ENCODE results near the gene DLX3.

Gene DLX3

DNA sequence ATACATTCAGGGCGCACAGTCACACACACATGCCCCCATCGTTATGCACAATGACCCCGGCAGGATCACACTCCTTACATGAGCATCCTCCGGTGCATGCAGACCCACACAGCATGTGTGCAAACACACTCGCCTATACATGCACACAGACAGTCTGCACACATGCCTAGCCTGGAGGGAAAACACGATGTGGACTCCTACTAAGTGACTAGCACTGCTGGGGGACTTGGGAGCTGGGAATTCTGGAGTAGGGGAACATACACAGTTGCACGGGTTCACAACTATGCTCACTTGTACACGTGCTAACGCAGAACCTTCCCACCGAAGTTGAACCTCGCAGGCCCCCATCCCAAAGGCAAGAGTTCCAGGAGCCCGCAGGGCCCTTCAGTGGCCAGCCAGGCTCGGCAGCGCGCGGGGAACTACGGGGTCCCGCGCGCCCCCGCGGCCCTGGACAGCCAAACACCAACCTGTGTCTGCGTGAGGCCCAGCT, 2.0 kb downstream of the DLX3 start:
- no peak for TF ChIP-seq TOX (CRISPR knock-in tag; IDR thresholded peaks at IDR 0.05; ENCODE audit: borderline replicate concordance)
- TF ChIP-seq ZNF565 (CRISPR knock-in tag; conservative IDR thresholded peaks at IDR 0.05; ENCODE audit: low read depth): no peak
- TF ChIP-seq ZNF8 (CRISPR knock-in tag; IDR thresholded peaks at IDR 0.05): no peak
- TF ChIP-seq ZFP3 (CRISPR knock-in tag; IDR thresholded peaks at IDR 0.05): no peak
- TF ChIP-seq RARB (CRISPR knock-in tag; IDR thresholded peaks at IDR 0.05): no peak
- TF ChIP-seq, protein P1, sequence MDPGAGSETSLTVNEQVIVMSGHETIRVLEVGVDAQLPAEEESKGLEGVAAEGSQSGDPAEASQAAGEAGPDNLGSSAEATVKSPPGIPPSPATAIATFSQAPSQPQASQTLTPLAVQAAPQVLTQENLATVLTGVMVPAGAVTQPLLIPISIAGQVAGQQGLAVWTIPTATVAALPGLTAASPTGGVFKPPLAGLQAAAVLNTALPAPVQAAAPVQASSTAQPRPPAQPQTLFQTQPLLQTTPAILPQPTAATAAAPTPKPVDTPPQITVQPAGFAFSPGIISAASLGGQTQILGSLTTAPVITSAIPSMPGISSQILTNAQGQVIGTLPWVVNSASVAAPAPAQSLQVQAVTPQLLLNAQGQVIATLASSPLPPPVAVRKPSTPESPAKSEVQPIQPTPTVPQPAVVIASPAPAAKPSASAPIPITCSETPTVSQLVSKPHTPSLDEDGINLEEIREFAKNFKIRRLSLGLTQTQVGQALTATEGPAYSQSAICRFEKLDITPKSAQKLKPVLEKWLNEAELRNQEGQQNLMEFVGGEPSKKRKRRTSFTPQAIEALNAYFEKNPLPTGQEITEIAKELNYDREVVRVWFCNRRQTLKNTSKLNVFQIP (CRISPR knock-in tag; IDR thresholded peaks at IDR 0.05; ENCODE audit: borderline replicate concordance, low read depth): no peak
- no peak; the same call in 2 of the 3 replicates for ATAC-seq

DNA sequence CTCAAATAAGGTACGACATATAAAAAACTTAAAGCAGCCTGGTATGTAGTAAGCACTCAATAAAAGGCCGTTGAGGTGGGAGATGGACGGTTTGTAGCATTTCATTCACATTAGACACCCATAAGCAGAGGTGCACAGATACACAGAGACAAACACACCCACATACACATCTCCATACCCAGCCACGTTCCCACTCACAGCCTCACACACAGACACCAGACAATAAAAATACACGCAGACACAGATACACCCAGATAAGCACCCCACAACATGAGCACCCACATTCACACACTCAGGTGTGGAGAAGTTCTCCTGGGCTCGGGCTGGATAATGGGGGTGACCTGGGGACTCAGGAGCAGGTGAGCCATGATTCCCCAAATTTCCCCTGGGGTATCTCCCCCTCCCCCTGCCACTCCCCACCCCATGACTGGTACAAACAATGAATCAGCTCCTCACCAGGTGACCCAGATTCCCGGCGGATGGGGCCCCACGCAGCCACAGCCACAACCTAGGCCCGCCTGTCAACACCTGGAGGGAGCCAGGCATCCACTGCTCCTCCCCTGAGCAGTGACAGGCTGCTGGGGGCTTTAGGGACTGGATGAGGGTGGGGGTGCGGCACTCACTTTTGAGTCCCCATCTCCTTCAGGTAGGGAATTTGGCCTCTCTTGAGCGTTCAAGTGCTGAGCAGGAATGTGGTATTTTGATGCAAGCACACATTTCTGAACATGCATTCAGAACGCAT, 2.7 kb downstream of the DLX3 start:
- no peak for ATAC-seq
- TF ChIP-seq SNAI2 (CRISPR knock-in tag; IDR thresholded peaks at IDR 0.05) (no peak), CSDC2 (CRISPR knock-in tag; IDR thresholded peaks at IDR 0.05) (no peak)

DNA sequence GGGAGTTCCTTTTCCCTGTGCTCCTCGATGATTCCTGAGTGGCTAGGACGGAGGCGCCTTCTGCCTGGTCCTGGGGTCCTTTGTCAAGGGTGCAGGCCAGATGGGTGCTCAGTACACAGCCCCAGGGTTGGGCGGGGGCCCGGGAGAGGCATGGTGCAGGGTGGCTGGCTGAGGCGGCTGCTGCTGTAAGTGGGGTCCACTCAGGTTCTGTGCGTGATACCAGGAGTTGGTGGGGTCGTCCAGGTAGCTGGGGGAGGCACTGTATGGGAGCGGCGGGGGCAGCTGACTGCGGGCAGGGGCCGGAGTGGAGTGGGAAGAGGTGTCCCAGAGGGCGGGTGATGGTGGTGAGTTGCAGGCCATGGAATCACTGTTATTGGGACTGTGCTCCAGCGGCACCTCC, 3.6 kb downstream of the DLX3 start:
- no peak for TF ChIP-seq SNAI2 (CRISPR knock-in tag; IDR thresholded peaks at IDR 0.05)
- TF ChIP-seq, protein P1 (CRISPR knock-in tag; IDR thresholded peaks at IDR 0.05; ENCODE audit: borderline replicate concordance, low read depth): no peak
- TF ChIP-seq ZC3H10 (CRISPR knock-in tag; IDR thresholded peaks at IDR 0.05): no peak

DNA sequence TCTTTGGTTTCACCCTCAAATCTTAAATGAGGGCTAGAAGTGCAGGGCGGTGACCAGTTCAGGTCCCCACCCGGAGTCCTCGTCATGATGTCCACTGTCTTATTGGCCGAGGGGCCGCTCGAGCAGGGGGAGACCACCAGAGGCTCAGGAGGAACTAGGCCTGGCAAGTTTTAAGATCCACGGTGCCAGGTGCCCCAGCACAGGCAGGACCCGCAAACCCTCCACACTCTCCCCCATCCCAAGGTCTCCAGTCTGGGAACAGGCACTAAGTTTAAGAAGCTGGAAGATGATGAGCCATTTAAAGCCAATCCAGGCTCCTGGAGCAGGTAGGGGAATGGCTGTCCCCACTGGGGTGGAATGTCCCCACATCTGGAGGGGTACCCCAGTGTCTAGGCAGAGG, 4.1 kb downstream of the DLX3 start:
- no peak for ATAC-seq
- TF ChIP-seq ZNF8 (CRISPR knock-in tag; IDR thresholded peaks at IDR 0.05): no peak
- no peak for TF ChIP-seq ESRRG (CRISPR knock-in tag; IDR thresholded peaks at IDR 0.05)
- TF ChIP-seq OSR1 (CRISPR knock-in tag; IDR thresholded peaks at IDR 0.05): no peak
- TF ChIP-seq BACH2 (CRISPR knock-in tag; IDR thresholded peaks at IDR 0.05; ENCODE audit: borderline replicate concordance): no peak
- no peak for TF ChIP-seq ISL1 (CRISPR knock-in tag; IDR thresholded peaks at IDR 0.05)
- TF ChIP-seq SNAI2 (CRISPR knock-in tag; IDR thresholded peaks at IDR 0.05): no peak
- TF ChIP-seq, protein P2, sequence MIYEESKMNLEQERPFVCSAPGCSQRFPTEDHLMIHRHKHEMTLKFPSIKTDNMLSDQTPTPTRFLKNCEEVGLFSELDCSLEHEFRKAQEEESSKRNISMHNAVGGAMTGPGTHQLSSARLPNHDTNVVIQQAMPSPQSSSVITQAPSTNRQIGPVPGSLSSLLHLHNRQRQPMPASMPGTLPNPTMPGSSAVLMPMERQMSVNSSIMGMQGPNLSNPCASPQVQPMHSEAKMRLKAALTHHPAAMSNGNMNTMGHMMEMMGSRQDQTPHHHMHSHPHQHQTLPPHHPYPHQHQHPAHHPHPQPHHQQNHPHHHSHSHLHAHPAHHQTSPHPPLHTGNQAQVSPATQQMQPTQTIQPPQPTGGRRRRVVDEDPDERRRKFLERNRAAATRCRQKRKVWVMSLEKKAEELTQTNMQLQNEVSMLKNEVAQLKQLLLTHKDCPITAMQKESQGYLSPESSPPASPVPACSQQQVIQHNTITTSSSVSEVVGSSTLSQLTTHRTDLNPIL (CRISPR knock-in tag; IDR thresholded peaks at IDR 0.05; ENCODE audit: low read depth): no peak
- no peak for TF ChIP-seq TCF4 (CRISPR knock-in tag; IDR thresholded peaks at IDR 0.05; ENCODE audit: borderline replicate concordance)
- no peak for TF ChIP-seq ZNF565 (CRISPR knock-in tag; conservative IDR thresholded peaks at IDR 0.05; ENCODE audit: low read depth)
- TF ChIP-seq, protein P3, sequence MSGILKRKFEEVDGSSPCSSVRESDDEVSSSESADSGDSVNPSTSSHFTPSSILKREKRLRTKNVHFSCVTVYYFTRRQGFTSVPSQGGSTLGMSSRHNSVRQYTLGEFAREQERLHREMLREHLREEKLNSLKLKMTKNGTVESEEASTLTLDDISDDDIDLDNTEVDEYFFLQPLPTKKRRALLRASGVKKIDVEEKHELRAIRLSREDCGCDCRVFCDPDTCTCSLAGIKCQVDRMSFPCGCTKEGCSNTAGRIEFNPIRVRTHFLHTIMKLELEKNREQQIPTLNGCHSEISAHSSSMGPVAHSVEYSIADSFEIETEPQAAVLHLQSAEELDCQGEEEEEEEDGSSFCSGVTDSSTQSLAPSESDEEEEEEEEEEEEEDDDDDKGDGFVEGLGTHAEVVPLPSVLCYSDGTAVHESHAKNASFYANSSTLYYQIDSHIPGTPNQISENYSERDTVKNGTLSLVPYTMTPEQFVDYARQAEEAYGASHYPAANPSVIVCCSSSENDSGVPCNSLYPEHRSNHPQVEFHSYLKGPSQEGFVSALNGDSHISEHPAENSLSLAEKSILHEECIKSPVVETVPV (CRISPR knock-in tag; IDR thresholded peaks at IDR 0.05): no peak
- no peak for TF ChIP-seq ZFP30 (CRISPR knock-in tag; IDR thresholded peaks at IDR 0.05)
- no peak for TF ChIP-seq ARNTL (CRISPR knock-in tag; IDR thresholded peaks at IDR 0.05; ENCODE audit: borderline replicate concordance, low read depth)
- no peak for TF ChIP-seq PPARA (CRISPR knock-in tag; IDR thresholded peaks at IDR 0.05; ENCODE audit: borderline replicate concordance)
- TF ChIP-seq ZC3H10 (CRISPR knock-in tag; IDR thresholded peaks at IDR 0.05): no peak
- no peak for TF ChIP-seq ZFP3 (CRISPR knock-in tag; IDR thresholded peaks at IDR 0.05)
- TF ChIP-seq, protein P4, sequence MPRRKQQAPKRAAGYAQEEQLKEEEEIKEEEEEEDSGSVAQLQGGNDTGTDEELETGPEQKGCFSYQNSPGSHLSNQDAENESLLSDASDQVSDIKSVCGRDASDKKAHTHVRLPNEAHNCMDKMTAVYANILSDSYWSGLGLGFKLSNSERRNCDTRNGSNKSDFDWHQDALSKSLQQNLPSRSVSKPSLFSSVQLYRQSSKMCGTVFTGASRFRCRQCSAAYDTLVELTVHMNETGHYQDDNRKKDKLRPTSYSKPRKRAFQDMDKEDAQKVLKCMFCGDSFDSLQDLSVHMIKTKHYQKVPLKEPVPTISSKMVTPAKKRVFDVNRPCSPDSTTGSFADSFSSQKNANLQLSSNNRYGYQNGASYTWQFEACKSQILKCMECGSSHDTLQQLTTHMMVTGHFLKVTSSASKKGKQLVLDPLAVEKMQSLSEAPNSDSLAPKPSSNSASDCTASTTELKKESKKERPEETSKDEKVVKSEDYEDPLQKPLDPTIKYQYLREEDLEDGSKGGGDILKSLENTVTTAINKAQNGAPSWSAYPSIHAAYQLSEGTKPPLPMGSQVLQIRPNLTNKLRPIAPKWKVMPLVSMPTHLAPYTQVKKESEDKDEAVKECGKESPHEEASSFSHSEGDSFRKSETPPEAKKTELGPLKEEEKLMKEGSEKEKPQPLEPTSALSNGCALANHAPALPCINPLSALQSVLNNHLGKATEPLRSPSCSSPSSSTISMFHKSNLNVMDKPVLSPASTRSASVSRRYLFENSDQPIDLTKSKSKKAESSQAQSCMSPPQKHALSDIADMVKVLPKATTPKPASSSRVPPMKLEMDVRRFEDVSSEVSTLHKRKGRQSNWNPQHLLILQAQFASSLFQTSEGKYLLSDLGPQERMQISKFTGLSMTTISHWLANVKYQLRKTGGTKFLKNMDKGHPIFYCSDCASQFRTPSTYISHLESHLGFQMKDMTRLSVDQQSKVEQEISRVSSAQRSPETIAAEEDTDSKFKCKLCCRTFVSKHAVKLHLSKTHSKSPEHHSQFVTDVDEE (CRISPR knock-in tag; IDR thresholded peaks at IDR 0.05): no peak
- TF ChIP-seq CSDC2 (CRISPR knock-in tag; IDR thresholded peaks at IDR 0.05): no peak
- no peak for TF ChIP-seq ZNF70 (CRISPR knock-in tag; IDR thresholded peaks at IDR 0.05)
- no peak for TF ChIP-seq RARB (CRISPR knock-in tag; IDR thresholded peaks at IDR 0.05)
- TF ChIP-seq TOX (CRISPR knock-in tag; IDR thresholded peaks at IDR 0.05; ENCODE audit: borderline replicate concordance): no peak

More for the DNA sequence above, 3.6 kb downstream of the DLX3 start:
- no peak for ATAC-seq
